DOHH2 (cell line): ENCODE data around the gene PPP2R2B.
A peak's percentile ranks its signal among the peaks of the same experiment; 100 is the strongest.

Source experiments
- H3F3A ChIP-seq: fragments of 200-600 bp; sonication (generic), shearing (Covaris generic); 2 replicates; pipeline ENCODE4 v1.6.0; 2016; ENCODE audit warnings: antibody characterized with exemption, mild to moderate bottlenecking; ENCODE audit not compliant: control insufficient read depth, insufficient read depth
- H3K27ac ChIP-seq: fragments of 200-600 bp; sonication (generic); 2 replicates; pipeline ENCODE4 v1.5.1; 2014; ENCODE audit warnings: low read depth, mild to moderate bottlenecking, low read length, moderate library complexity
- H3K27me3 ChIP-seq: fragments of 200-600 bp; sonication (generic); 2 replicates; pipeline ENCODE4 v1.6.1; 2014; ENCODE audit warnings: mild to moderate bottlenecking, low read length, mixed read lengths; ENCODE audit not compliant: control insufficient read depth
- H3K36me3 ChIP-seq: fragments of 200-600 bp; sonication (generic); 2 replicates; pipeline ENCODE4 v1.6.1; 2014; ENCODE audit warnings: mild to moderate bottlenecking, low read length, moderate library complexity, mixed read lengths; ENCODE audit not compliant: control insufficient read depth
- H3K4me1 ChIP-seq: fragments of 200-600 bp; sonication (generic); 2 replicates; pipeline ENCODE4 v1.6.1; 2014; ENCODE audit warnings: mild to moderate bottlenecking, low read length, mixed read lengths; ENCODE audit not compliant: control insufficient read depth
- H3K4me2 ChIP-seq: fragments of 200-600 bp; sonication (generic); 2 replicates; pipeline ENCODE4 v1.6.0; 2014; ENCODE audit warnings: mild to moderate bottlenecking, low read length, moderate library complexity
- H3K4me3 ChIP-seq: fragments of 200-600 bp; sonication (generic); 2 replicates; pipeline ENCODE4 v1.5.1; 2014; ENCODE audit warnings: mild to moderate bottlenecking, low read length, mixed read lengths
- H3K79me2 ChIP-seq: fragments of 200-600 bp; sonication (generic); 2 replicates; pipeline ENCODE4 v1.6.1; 2014; ENCODE audit warnings: mild to moderate bottlenecking, low read length, mixed read lengths; ENCODE audit not compliant: control insufficient read depth
- H3K9me2 ChIP-seq: fragments of 200-600 bp; sonication (generic); replicated peaks from 2 replicates; pipeline ENCODE4 v1.6.1; 2014; ENCODE audit warnings: mild to moderate bottlenecking, low read length, mixed read lengths; ENCODE audit not compliant: control insufficient read depth
- H3K9me3 ChIP-seq: fragments of 200-600 bp; sonication (generic); 2 replicates; pipeline ENCODE4 v1.6.1; 2014; ENCODE audit warnings: antibody characterized with exemption, low read length, mixed read lengths; ENCODE audit not compliant: control insufficient read depth, insufficient read depth
- H4K20me1 ChIP-seq: fragments of 200-600 bp; sonication (generic); 2 replicates; pipeline ENCODE4 v1.6.0; 2014; ENCODE audit warnings: low read depth, mild to moderate bottlenecking, antibody characterized with exemption, low read length, moderate library complexity; ENCODE audit not compliant: control insufficient read depth, insufficient read depth
- EZH2phosphoT487 ChIP-seq: fragments of 200-600 bp; sonication (generic); IDR thresholded peaks from 2 replicates; pipeline ENCODE4 v1.6.1; 2017; ENCODE audit warnings: borderline replicate concordance, mild to moderate bottlenecking, antibody characterized with exemption, low read length, moderate library complexity, mixed read lengths
- TF ChIP-seq, protein P1 (sequence below): fragments of 200-600 bp; sonication (generic); IDR thresholded peaks from one replicate; pipeline ENCODE4 v1.5.1; 2014; ENCODE audit warnings: antibody characterized with exemption, mild to moderate bottlenecking, low read depth, low read length; ENCODE audit not compliant: poor library complexity, severe bottlenecking

PPP2R2B gene

DNA sequence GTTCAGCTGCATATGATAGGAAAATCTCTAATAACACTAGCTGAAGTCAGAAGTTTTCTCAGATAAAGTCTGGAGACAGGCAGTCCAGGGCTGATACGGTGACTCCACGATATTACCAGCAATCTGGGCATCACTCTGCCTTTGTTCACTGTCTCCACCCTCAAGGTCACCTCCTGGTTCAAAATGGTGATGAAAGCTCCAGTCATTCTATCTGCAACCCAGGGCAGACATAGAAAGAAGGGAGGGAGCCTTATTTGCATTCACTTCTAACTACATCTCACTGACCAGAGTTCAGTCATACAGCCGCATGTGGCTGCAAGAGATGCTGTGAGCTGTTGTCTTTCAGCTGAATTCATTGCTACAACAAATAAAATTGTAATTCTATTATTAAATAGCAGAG is 340.1 kb downstream of the PPP2R2B start:
- Histone ChIP-seq H3K4me2 (no peak overlapping the region), H3K9me3 (no peaks in the 10 kb centered on the region), H3F3A (no peaks in the 10 kb centered on the region), H3K27ac (no peak overlapping the region), H3K4me3 (no peak overlapping the region), H3K4me1 (no peaks in the 10 kb centered on the region), H3K9me2 (no peaks in the 10 kb centered on the region), H3K79me2 (no peaks in the 10 kb centered on the region), H4K20me1 (no peaks in the 10 kb centered on the region), H3K36me3 (no peaks in the 10 kb centered on the region), H3K27me3 (peaks cover 2% of the 10 kb centered on the region; the same call in 1 of the 2 replicates)
- TF ChIP-seq, protein P1, sequence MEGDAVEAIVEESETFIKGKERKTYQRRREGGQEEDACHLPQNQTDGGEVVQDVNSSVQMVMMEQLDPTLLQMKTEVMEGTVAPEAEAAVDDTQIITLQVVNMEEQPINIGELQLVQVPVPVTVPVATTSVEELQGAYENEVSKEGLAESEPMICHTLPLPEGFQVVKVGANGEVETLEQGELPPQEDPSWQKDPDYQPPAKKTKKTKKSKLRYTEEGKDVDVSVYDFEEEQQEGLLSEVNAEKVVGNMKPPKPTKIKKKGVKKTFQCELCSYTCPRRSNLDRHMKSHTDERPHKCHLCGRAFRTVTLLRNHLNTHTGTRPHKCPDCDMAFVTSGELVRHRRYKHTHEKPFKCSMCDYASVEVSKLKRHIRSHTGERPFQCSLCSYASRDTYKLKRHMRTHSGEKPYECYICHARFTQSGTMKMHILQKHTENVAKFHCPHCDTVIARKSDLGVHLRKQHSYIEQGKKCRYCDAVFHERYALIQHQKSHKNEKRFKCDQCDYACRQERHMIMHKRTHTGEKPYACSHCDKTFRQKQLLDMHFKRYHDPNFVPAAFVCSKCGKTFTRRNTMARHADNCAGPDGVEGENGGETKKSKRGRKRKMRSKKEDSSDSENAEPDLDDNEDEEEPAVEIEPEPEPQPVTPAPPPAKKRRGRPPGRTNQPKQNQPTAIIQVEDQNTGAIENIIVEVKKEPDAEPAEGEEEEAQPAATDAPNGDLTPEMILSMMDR, result no peak
- no peak for TF ChIP-seq EZH2phosphoT487

DNA sequence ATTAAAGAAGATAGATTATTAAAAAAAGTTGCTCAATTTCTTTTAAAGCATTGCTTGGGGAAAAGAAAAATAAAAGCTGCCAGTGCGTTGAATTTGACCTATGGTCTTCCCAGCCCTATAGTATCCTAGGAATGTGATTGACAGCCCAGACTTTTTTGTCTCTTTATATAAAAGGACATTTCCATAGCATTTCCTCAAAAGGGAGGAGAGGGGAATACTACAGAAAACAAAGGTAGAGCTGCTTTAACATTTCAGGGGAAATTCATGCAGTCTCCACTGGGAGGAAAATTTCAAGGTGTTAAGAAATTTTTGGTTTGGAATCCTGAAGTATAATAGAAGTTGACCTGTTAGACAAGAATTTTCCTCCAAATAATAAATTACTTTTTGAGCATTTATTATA is 344.7 kb downstream of the PPP2R2B start:
- H3K9me3 ChIP-seq, result no peaks in the 10 kb centered on the region
- no peaks in the 10 kb centered on the region for H3K4me1 ChIP-seq
- no peaks in the 10 kb centered on the region for H3K79me2 ChIP-seq
- H3K27ac ChIP-seq, result no peak overlapping the region
- H4K20me1 ChIP-seq, result no peaks in the 10 kb centered on the region
- H3K4me2 ChIP-seq, result no peak overlapping the region
- TF ChIP-seq EZH2phosphoT487, result no peak
- TF ChIP-seq, protein P1, result no peak
- H3K4me3 ChIP-seq, result no peak overlapping the region
- H3K27me3 ChIP-seq, result no peaks in the 10 kb centered on the region; the same call in 1 of the 2 replicates
- no peaks in the 10 kb centered on the region for H3K9me2 ChIP-seq
- no peaks in the 10 kb centered on the region for H3K36me3 ChIP-seq
- H3F3A ChIP-seq, result no peaks in the 10 kb centered on the region

DNA sequence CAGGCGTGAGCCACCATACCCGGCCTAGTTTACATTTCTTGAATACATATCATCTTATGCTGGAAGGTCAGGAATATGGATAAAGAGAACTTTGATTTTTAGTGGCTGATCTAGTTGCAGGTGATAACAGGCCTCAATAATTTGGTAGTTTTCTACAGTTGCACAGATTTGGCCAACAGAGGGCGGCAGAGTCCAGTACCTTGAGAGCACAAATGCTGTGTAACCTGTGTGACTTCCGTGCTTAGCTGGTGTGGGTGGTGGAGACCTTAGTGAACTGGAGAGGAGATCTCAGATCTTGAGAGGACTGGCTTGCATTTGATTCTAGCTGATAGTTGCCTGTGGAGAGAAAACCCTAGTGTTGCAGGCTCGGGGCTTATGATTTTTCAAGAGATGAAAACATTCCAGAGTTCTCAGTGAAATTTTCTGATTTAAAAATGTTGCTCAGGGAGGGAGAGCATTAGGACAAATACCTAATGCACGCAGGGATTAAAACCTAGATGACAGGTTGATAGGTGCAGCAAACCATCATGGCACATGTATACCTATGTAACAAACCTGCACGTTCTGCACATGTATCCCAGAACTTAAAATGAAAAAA is 345.2 kb downstream of the PPP2R2B start:
- H3K9me3 ChIP-seq, result no peaks in the 10 kb centered on the region
- H4K20me1 ChIP-seq, result no peaks in the 10 kb centered on the region
- no peaks in the 10 kb centered on the region for H3K9me2 ChIP-seq
- H3K79me2 ChIP-seq, result no peaks in the 10 kb centered on the region
- H3K27ac ChIP-seq, result no peak overlapping the region
- no peaks in the 10 kb centered on the region for H3F3A ChIP-seq
- H3K4me3 ChIP-seq, result no peak overlapping the region
- no peaks in the 10 kb centered on the region for H3K4me1 ChIP-seq
- TF ChIP-seq, protein P1, result peak; percentile 85
- no peak for TF ChIP-seq EZH2phosphoT487
- no peak overlapping the region for H3K4me2 ChIP-seq
- H3K27me3 ChIP-seq, result no peaks in the 10 kb centered on the region; the same call in 1 of the 2 replicates
- H3K36me3 ChIP-seq, result no peaks in the 10 kb centered on the region
